Loucy (cell line): Measurements from ENCODE around the gene LAIR2.
"Not testable (repeated sequence)": the region's sequence is repeated elsewhere in the genome, so short reads cannot be mapped to it uniquely, and the experiment has no call there.

Experiments
- H2AFZ ChIP-seq: fragments of 200-600 bp; sonication (generic); 2 replicates; pipeline ENCODE4 v1.6.0; 2016; ENCODE audit warnings: antibody characterized with exemption, mild to moderate bottlenecking, low read length, moderate library complexity
- H3F3A ChIP-seq: fragments of 200-600 bp; 2 replicates; pipeline ENCODE4 v1.6.0; 2016; ENCODE audit warnings: antibody characterized with exemption, low read depth, mild to moderate bottlenecking
- H3K27me3 ChIP-seq: fragments of 200-600 bp; sonication (generic); 2 replicates; pipeline ENCODE4 v1.6.1; 2014; ENCODE audit warnings: low read length, mild to moderate bottlenecking; ENCODE audit not compliant: insufficient read depth, poor library complexity, severe bottlenecking
- H3K36me3 ChIP-seq: fragments of 200-600 bp; sonication (generic); 2 replicates; pipeline ENCODE4 v1.6.1; 2016; ENCODE audit warnings: low read length; ENCODE audit not compliant: insufficient read depth
- H3K4me1 ChIP-seq: fragments of 200-600 bp; sonication (generic); 2 replicates; pipeline ENCODE4 v1.5.1; 2014; ENCODE audit warnings: low read length, mild to moderate bottlenecking; ENCODE audit not compliant: insufficient read depth, poor library complexity, severe bottlenecking
- H3K4me2 ChIP-seq: fragments of 200-600 bp; sonication (generic); 2 replicates; pipeline ENCODE4 v1.6.0; 2014; ENCODE audit warnings: antibody characterized with exemption, low read length, low read depth, mild to moderate bottlenecking; ENCODE audit not compliant: poor library complexity, severe bottlenecking
- H3K4me3 ChIP-seq: fragments of 200-600 bp; sonication (generic); 2 replicates; pipeline ENCODE4 v1.5.1; 2014; ENCODE audit warnings: low read length, mild to moderate bottlenecking, mixed read lengths; ENCODE audit not compliant: poor library complexity, severe bottlenecking
- H3K79me2 ChIP-seq: fragments of 200-600 bp; sonication (generic); 2 replicates; pipeline ENCODE4 v1.6.1; 2014; ENCODE audit warnings: low read length; ENCODE audit not compliant: insufficient read depth
- H3K9ac ChIP-seq: fragments of 200-600 bp; sonication (generic); 2 replicates; pipeline ENCODE4 v1.6.0; 2014; ENCODE audit warnings: mild to moderate bottlenecking, low read depth, low read length, moderate library complexity; ENCODE audit not compliant: poor library complexity, severe bottlenecking
- H3K9me2 ChIP-seq: fragments of 200-600 bp; sonication (generic); replicated peaks from 2 replicates; pipeline ENCODE4 v1.6.1; 2016; ENCODE audit warnings: low read depth, low read length, mixed read lengths
- H3K9me3 ChIP-seq: fragments of 200-600 bp; sonication (generic); 2 replicates; pipeline ENCODE4 v1.6.1; 2014; ENCODE audit warnings: mild to moderate bottlenecking, antibody characterized with exemption, low read length, low read depth; ENCODE audit not compliant: insufficient read depth
- H4K20me1 ChIP-seq: fragments of 200-600 bp; sonication (generic); 2 replicates; pipeline ENCODE4 v1.6.0; 2014; ENCODE audit warnings: antibody characterized with exemption, low read length, mild to moderate bottlenecking; ENCODE audit not compliant: insufficient read depth, poor library complexity, severe bottlenecking
- EZH2phosphoT487 ChIP-seq: fragments of 200-600 bp; IDR thresholded peaks from 2 replicates; pipeline ENCODE4 v1.6.1; 2018; ENCODE audit warnings: antibody characterized with exemption, mild to moderate bottlenecking, moderate library complexity, borderline replicate concordance
- TF ChIP-seq, protein P1 (sequence below): fragments of 200-600 bp; sonication (generic); conservative IDR thresholded peaks from 2 replicates; pipeline ENCODE4 v1.5.1; 2014; ENCODE audit warnings: mild to moderate bottlenecking, antibody characterized with exemption, low read length

Gene LAIR2

DNA sequence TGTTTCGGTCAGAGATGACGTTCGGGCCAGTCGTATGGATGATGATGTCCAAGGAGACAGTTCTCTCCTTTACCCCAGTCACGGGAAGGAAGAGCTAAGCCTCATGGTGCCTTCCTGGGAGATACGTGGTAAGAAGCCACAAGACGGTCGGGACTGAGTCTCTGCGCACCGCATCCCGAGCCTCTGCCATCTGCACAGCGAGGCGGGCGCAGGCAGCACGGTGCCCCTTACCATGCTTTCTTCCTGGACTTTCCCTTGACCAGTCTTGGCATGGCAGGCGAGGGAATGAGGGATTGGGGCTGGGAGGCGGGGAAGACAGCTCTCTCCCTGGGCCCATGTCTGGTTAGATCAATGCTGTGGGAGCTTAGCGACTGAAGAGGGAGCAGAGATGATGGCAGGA is 10.1 kb upstream of the LAIR2 start:
- Histone ChIP-seq H3K79me2 (no peaks in the 10 kb centered on the region), H4K20me1 (no peaks in the 10 kb centered on the region), H3K9me2 (no peaks in the 10 kb centered on the region), H3K4me3 (peak overlapping the region; percentile 45), H3K9me3 (no peaks in the 10 kb centered on the region), H3F3A (no peaks in the 10 kb centered on the region), H3K4me2 (no peak overlapping the region), H3K9ac (peak overlapping the region; percentile 48), H3K36me3 (no peaks in the 10 kb centered on the region), H2AFZ (no peak overlapping the region), H3K27me3 (no peaks in the 10 kb centered on the region), H3K4me1 (no peaks in the 10 kb centered on the region)
- TF ChIP-seq EZH2phosphoT487: no peak
- TF ChIP-seq, protein P1, sequence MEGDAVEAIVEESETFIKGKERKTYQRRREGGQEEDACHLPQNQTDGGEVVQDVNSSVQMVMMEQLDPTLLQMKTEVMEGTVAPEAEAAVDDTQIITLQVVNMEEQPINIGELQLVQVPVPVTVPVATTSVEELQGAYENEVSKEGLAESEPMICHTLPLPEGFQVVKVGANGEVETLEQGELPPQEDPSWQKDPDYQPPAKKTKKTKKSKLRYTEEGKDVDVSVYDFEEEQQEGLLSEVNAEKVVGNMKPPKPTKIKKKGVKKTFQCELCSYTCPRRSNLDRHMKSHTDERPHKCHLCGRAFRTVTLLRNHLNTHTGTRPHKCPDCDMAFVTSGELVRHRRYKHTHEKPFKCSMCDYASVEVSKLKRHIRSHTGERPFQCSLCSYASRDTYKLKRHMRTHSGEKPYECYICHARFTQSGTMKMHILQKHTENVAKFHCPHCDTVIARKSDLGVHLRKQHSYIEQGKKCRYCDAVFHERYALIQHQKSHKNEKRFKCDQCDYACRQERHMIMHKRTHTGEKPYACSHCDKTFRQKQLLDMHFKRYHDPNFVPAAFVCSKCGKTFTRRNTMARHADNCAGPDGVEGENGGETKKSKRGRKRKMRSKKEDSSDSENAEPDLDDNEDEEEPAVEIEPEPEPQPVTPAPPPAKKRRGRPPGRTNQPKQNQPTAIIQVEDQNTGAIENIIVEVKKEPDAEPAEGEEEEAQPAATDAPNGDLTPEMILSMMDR: no peak

DNA sequence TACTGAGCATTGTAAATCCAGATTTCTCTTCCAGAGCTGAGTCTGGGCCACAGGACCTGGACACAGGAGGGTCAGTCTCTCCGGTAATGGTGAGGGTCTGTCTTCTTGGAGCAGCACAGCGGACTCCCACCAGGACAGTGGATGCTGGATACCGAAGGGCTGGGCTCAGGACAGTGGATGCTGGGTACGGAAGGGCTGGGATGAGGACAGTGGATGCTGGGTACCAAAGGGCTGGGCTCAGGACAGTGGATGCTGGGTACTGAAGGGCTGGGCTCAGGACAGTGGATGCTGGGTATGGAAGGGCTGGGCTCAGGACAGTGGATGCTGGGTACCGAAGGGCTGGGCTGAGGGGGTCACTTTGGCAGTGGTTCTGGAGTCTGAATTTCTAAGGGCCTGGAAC is 9.6 kb upstream of the LAIR2 start:
- H3F3A ChIP-seq, H3K79me2 ChIP-seq, H3K4me1 ChIP-seq, H3K4me2 ChIP-seq, H2AFZ ChIP-seq, H3K9me3 ChIP-seq, H3K27me3 ChIP-seq, H3K36me3 ChIP-seq, H3K9me2 ChIP-seq, H4K20me1 ChIP-seq: not testable (repeated sequence)
- peak overlapping the region; percentile 45 for H3K4me3 ChIP-seq
- H3K9ac ChIP-seq: peak overlapping the region; percentile 48

- TF ChIP-seq EZH2phosphoT487: no peak
- TF ChIP-seq, protein P1: no peak
- Histone ChIP-seq H3K9ac (no peak overlapping the region), H3K4me1 (no peaks in the 10 kb centered on the region), H3K36me3 (no peaks in the 10 kb centered on the region), H4K20me1 (no peaks in the 10 kb centered on the region), H3K4me2 (no peak overlapping the region), H3F3A (no peaks in the 10 kb centered on the region), H3K79me2 (no peaks in the 10 kb centered on the region), H3K9me2 (no peaks in the 10 kb centered on the region), H3K4me3 (no peak overlapping the region), H3K27me3 (no peaks in the 10 kb centered on the region), H3K9me3 (no peaks in the 10 kb centered on the region), H2AFZ (no peak overlapping the region)
Measured at GRCh38 chr19:54493967-54494585, 8.6 kb upstream of the LAIR2 start.

DNA sequence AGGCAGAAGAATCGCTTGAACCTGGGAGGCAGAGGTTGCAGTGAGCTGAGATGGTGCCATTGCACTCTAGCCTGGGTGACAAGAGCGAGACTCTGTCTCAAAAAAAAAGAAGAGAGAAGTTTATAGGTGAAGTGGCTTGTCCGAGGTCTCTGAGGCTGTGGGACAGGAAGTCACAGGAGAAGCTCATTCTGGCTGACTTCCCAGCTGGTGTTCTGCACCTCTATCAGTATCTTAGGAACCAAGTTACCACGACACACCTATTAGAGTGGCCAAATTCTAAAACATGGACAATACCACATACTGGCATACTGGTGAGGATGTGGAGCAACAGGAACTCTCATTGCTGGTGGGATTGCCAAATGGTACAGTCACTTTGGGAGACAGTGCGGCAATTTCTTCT is 7.3 kb upstream of the LAIR2 start:
- not testable (repeated sequence) for H2AFZ ChIP-seq, H3K4me2 ChIP-seq, H3K4me3 ChIP-seq, H3K9me2 ChIP-seq, H3K27me3 ChIP-seq, H3F3A ChIP-seq, H3K4me1 ChIP-seq, H3K36me3 ChIP-seq, H3K79me2 ChIP-seq, H4K20me1 ChIP-seq, H3K9ac ChIP-seq, H3K9me3 ChIP-seq

DNA sequence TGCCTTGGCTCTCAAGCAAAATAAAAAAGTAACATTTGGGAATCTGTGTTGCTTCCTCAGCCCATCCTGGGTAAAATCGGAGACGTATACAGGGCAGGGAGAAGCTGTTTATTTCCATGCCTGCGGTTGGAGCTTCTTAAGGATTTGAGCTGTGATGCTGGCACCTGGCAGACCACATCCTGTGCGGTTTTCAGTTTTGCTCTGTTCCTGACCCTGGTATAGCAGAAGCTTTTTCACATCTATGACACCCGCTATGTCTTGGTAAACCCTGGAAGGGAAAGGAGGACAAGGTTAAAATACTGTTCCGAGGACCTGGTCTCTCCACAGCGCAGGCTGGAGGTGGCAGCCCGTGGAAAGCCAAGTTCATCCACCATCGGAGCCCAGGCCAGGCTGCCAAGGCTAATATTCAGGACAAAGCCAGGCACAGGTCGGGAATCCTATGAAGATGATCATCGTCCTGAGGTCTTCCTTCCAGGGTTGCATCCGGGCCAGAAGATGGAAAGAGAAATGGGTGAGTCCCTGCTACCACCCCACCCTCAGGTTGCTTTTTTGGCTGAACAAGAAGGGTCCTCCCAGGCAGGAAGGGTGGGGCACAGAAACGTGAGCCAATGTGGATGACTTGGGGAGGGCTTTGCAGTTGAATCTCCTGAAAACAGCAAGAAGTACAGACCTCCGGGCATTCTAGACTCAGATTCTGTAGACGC is 4.7 kb upstream of the LAIR2 start:
- not testable (repeated sequence) for H3F3A ChIP-seq, H2AFZ ChIP-seq, H3K27me3 ChIP-seq, H3K9me2 ChIP-seq, H3K79me2 ChIP-seq, H3K36me3 ChIP-seq, H4K20me1 ChIP-seq, H3K9me3 ChIP-seq, H3K4me1 ChIP-seq
- peak overlapping the region; percentile 66 for H3K4me2 ChIP-seq
- peak overlapping the region; percentile 70 for H3K4me3 ChIP-seq
- H3K9ac ChIP-seq: peak overlapping the region; percentile 71

DNA sequence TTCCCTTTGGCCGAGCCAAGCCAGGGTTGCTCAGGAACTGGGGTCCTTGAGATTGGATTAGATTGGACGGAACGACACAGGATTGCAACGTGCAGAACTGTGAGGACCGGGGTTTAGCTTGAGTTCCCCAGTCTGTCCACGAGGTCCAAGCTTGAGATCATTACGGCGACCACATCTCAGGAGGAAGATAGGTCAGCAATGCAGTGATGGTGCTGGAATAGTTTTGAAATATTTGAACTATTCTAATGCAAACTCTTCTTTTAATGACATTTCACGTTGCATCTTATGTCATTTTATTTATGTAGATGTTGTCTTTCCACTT is 4.2 kb upstream of the LAIR2 start:
- H3K9ac ChIP-seq: peak overlapping the region; percentile 71
- H2AFZ ChIP-seq, H3K9me2 ChIP-seq, H3K27me3 ChIP-seq, H3F3A ChIP-seq, H3K79me2 ChIP-seq, H3K4me1 ChIP-seq, H3K9me3 ChIP-seq, H4K20me1 ChIP-seq, H3K36me3 ChIP-seq: not testable (repeated sequence)
- peak overlapping the region; percentile 66 for H3K4me2 ChIP-seq
- H3K4me3 ChIP-seq: peak overlapping the region; percentile 70
